ENCODE measurements around the gene TNKS1BP1.
A peak's percentile ranks its signal among the peaks of the same experiment; 100 is the strongest.

The TNKS1BP1 gene

DNA sequence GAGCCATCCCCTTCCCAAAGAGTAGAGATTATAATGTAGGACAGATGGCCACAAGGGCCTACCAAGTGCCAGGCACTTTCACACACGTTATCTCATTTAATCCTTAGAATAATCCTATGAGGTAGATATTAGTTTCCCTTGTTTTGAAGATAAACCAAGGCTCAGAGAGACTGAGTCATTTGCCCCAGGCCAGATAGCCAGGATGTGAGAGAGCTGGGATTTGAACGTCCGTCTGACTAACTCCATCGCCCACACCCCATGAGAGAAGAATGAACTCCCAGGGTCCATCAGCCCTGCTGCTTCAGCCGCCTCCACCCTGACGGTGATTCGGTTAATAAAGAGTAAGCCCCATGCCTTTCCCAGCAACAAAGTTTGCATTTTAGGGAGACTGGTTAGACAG lies 45.5 kb upstream of the TNKS1BP1 start:
- no CpG with 5 or more reads among the region's 7 CpGs for WGBS, 2 donors (ENCODE audit: extremely low coverage in 2 of 2, insufficient read length in 2 of 2, insufficient replicate concordance in 1 of 2)
- Histone ChIP-seq H2AK5ac (ENCODE audit: low read depth, low read length) (no peak overlapping the region), H2BK120ac (ENCODE audit: low read depth, low read length) (no peak overlapping the region), H3K4me2 (ENCODE audit: insufficient read depth, low read length, poor library complexity, severe bottlenecking) (no peak overlapping the region), H3K36me3 (replicated peaks in 1 of 2; ENCODE audit: control insufficient read depth in 2 of 2, insufficient read depth in 2 of 2, low read length in 2 of 2) (no peaks in the 10 kb centered on the region), H3K18ac (ENCODE audit: low read length) (no peak overlapping the region), H4K91ac (ENCODE audit: low read depth, low read length, poor library complexity) (no peak overlapping the region), H3K9ac (ENCODE audit: low read depth, low read length, poor library complexity) (no peak overlapping the region), H4K8ac (ENCODE audit: low read depth, low read length) (no peak overlapping the region), H3K14ac (ENCODE audit: low read length) (no peak overlapping the region), H3K4me1 (ENCODE audit: control insufficient read depth in 2 of 2, insufficient read depth in 1 of 2, low read depth in 1 of 2, low read length in 2 of 2) (peaks cover 4 to 8% of the 10 kb centered on the region in 2 donors), H3K79me1 (ENCODE audit: low read depth, low read length) (no peaks in the 10 kb centered on the region), H3K23ac (ENCODE audit: low read depth, low read length, poor library complexity) (no peak overlapping the region), H3K4ac (ENCODE audit: low read length) (no peak overlapping the region), H3K4me3 (ENCODE audit: low read length in 2 of 2) (no peak overlapping the region), H2BK12ac (ENCODE audit: low read length) (no peak overlapping the region), H2BK5ac (ENCODE audit: low read length) (no peak overlapping the region), H2BK15ac (ENCODE audit: low read length) (no peak overlapping the region), H3K9me3 (replicated peaks in 1 of 2; ENCODE audit: control insufficient read depth in 2 of 2, insufficient read depth in 1 of 2, low read depth in 1 of 2, low read length in 2 of 2) (no peaks in the 10 kb centered on the region), H3K27ac (replicated peaks; ENCODE audit: low read length) (no peak overlapping the region), H3K27me3 (ENCODE audit: control insufficient read depth in 3 of 3, insufficient read depth in 3 of 3, low read depth in 1 of 3, low read length in 3 of 3) (peaks cover 0 to 26% (median 0%) of the 10 kb centered on the region in 3 experiments), H2AFZ (ENCODE audit: low read length) (no peak overlapping the region)
- no peak for DNase-seq (ENCODE audit: low spot score)

GRCh38 chr11:57368845-57369232 lies 44.1 kb upstream of the TNKS1BP1 start:
- Histone ChIP-seq H2AK5ac (ENCODE audit: low read depth, low read length) (no peak overlapping the region), H3K9ac (ENCODE audit: low read depth, low read length, poor library complexity) (no peak overlapping the region), H3K4me3 (ENCODE audit: low read length in 2 of 2) (no peak overlapping the region), H2BK15ac (ENCODE audit: low read length) (no peak overlapping the region), H2BK120ac (ENCODE audit: low read depth, low read length) (no peak overlapping the region), H4K8ac (ENCODE audit: low read depth, low read length) (no peak overlapping the region), H4K91ac (ENCODE audit: low read depth, low read length, poor library complexity) (no peak overlapping the region), H2AFZ (ENCODE audit: low read length) (no peak overlapping the region), H3K79me1 (ENCODE audit: low read depth, low read length) (no peaks in the 10 kb centered on the region), H3K18ac (ENCODE audit: low read length) (no peak overlapping the region), H2BK5ac (ENCODE audit: low read length) (no peak overlapping the region), H2BK12ac (ENCODE audit: low read length) (no peak overlapping the region), H3K4me2 (ENCODE audit: insufficient read depth, low read length, poor library complexity, severe bottlenecking) (no peak overlapping the region), H3K23ac (ENCODE audit: low read depth, low read length, poor library complexity) (no peak overlapping the region), H3K36me3 (replicated peaks in 1 of 2; ENCODE audit: control insufficient read depth in 2 of 2, insufficient read depth in 2 of 2, low read length in 2 of 2) (no peaks in the 10 kb centered on the region), H3K27ac (replicated peaks; ENCODE audit: low read length) (no peak overlapping the region), H3K9me3 (replicated peaks in 1 of 2; ENCODE audit: control insufficient read depth in 2 of 2, insufficient read depth in 1 of 2, low read depth in 1 of 2, low read length in 2 of 2) (no peaks in the 10 kb centered on the region), H3K27me3 (ENCODE audit: control insufficient read depth in 3 of 3, insufficient read depth in 3 of 3, low read depth in 1 of 3, low read length in 3 of 3) (peaks cover 0 to 29% (median 0%) of the 10 kb centered on the region in 3 experiments), H3K4me1 (ENCODE audit: control insufficient read depth in 2 of 2, insufficient read depth in 1 of 2, low read depth in 1 of 2, low read length in 2 of 2) (peaks cover 8 to 13% of the 10 kb centered on the region in 2 donors), H3K14ac (ENCODE audit: low read length) (no peak overlapping the region), H3K4ac (ENCODE audit: low read length) (no peak overlapping the region)
- no CpG with 5 or more reads among the region's 5 CpGs for WGBS, 2 donors (ENCODE audit: extremely low coverage in 2 of 2, insufficient read length in 2 of 2, insufficient replicate concordance in 1 of 2)
- no peak for DNase-seq (ENCODE audit: low spot score)

DNA sequence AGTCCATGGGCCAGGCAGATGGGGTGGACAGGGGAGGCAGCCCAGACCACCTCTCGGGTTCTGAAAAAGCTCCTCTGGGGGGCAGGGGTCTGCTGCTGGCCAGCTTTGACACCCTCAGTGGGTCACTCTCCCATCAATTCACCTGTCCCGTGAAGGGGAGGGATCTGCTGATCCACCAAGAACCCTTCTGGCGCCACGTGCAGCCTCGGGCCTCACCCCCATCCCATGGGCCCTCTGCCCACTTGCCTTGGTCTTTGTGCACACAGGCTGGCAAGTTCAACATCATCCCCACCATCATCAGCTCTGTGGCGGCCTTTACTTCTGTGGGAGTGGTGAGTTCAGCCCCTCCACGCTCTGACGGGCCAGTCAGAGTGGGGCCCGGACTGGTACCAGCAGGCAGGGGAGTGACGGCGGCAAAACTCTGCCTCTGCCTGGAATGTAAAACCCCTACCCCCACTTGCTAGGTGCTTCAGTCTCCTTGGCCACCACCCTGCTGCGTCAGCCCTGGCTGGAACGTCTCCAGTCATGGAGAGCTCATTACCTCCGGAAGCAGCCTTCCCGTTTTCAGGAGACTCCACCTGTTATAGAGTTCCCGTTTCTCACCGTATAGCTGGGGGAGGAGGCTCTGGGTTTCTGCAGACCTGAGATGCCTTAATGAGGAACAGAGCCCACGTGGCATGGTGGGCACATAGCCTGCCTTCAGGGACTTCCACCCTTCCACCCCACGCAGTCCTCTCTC lies 43.5 kb upstream of the TNKS1BP1 start:
- Histone ChIP-seq H3K9ac (ENCODE audit: low read depth, low read length, poor library complexity) (no peak overlapping the region), H3K14ac (ENCODE audit: low read length) (no peak overlapping the region), H2BK15ac (ENCODE audit: low read length) (no peak overlapping the region), H3K23ac (ENCODE audit: low read depth, low read length, poor library complexity) (peak overlapping the region; percentile 25), H3K18ac (ENCODE audit: low read length) (no peak overlapping the region), H3K4me2 (ENCODE audit: insufficient read depth, low read length, poor library complexity, severe bottlenecking) (no peak overlapping the region), H2BK12ac (ENCODE audit: low read length) (no peak overlapping the region), H3K79me1 (ENCODE audit: low read depth, low read length) (no peaks in the 10 kb centered on the region), H3K4me3 (ENCODE audit: low read length in 2 of 2) (no peak overlapping the region), H3K4me1 (ENCODE audit: control insufficient read depth in 2 of 2, insufficient read depth in 1 of 2, low read depth in 1 of 2, low read length in 2 of 2) (peaks cover 8 to 13% of the 10 kb centered on the region in 2 donors), H3K9me3 (replicated peaks in 1 of 2; ENCODE audit: control insufficient read depth in 2 of 2, insufficient read depth in 1 of 2, low read depth in 1 of 2, low read length in 2 of 2) (no peaks in the 10 kb centered on the region), H2AFZ (ENCODE audit: low read length) (no peak overlapping the region), H3K4ac (ENCODE audit: low read length) (no peak overlapping the region), H3K36me3 (replicated peaks in 1 of 2; ENCODE audit: control insufficient read depth in 2 of 2, insufficient read depth in 2 of 2, low read length in 2 of 2) (no peaks in the 10 kb centered on the region), H4K91ac (ENCODE audit: low read depth, low read length, poor library complexity) (no peak overlapping the region), H2BK5ac (ENCODE audit: low read length) (no peak overlapping the region), H3K27ac (replicated peaks; ENCODE audit: low read length) (no peak overlapping the region), H4K8ac (ENCODE audit: low read depth, low read length) (no peak overlapping the region), H2BK120ac (ENCODE audit: low read depth, low read length) (no peak overlapping the region), H3K27me3 (ENCODE audit: control insufficient read depth in 3 of 3, insufficient read depth in 3 of 3, low read depth in 1 of 3, low read length in 3 of 3) (peaks cover 0 to 29% (median 0%) of the 10 kb centered on the region in 3 experiments), H2AK5ac (ENCODE audit: low read depth, low read length) (no peak overlapping the region)
- DNase-seq (ENCODE audit: low spot score): no peak
- WGBS, 2 donors (ENCODE audit: extremely low coverage in 2 of 2, insufficient read length in 2 of 2, insufficient replicate concordance in 1 of 2): no CpG with 5 or more reads among the region's 19 CpGs

- WGBS, 2 donors (ENCODE audit: extremely low coverage in 2 of 2, insufficient read length in 2 of 2, insufficient replicate concordance in 1 of 2): no CpG with 5 or more reads among the region's 9 CpGs
- Histone ChIP-seq H3K4me2 (ENCODE audit: insufficient read depth, low read length, poor library complexity, severe bottlenecking) (no peak overlapping the region), H3K14ac (ENCODE audit: low read length) (no peak overlapping the region), H2AK5ac (ENCODE audit: low read depth, low read length) (no peak overlapping the region), H2BK5ac (ENCODE audit: low read length) (no peak overlapping the region), H3K36me3 (replicated peaks in 1 of 2; ENCODE audit: control insufficient read depth in 2 of 2, insufficient read depth in 2 of 2, low read length in 2 of 2) (no peaks in the 10 kb centered on the region), H3K18ac (ENCODE audit: low read length) (peak overlapping the region; percentile 6), H3K4ac (ENCODE audit: low read length) (no peak overlapping the region), H2BK15ac (ENCODE audit: low read length) (no peak overlapping the region), H3K27ac (replicated peaks; ENCODE audit: low read length) (no peak overlapping the region), H2BK12ac (ENCODE audit: low read length) (no peak overlapping the region), H3K79me1 (ENCODE audit: low read depth, low read length) (no peaks in the 10 kb centered on the region), H3K23ac (ENCODE audit: low read depth, low read length, poor library complexity) (no peak overlapping the region), H3K27me3 (ENCODE audit: control insufficient read depth in 3 of 3, insufficient read depth in 3 of 3, low read depth in 1 of 3, low read length in 3 of 3) (peaks cover 0 to 27% (median 0%) of the 10 kb centered on the region in 3 experiments), H3K9ac (ENCODE audit: low read depth, low read length, poor library complexity) (no peak overlapping the region), H2AFZ (ENCODE audit: low read length) (peak overlapping the region; percentile 65), H2BK120ac (ENCODE audit: low read depth, low read length) (no peak overlapping the region), H4K91ac (ENCODE audit: low read depth, low read length, poor library complexity) (no peak overlapping the region), H3K9me3 (replicated peaks in 1 of 2; ENCODE audit: control insufficient read depth in 2 of 2, insufficient read depth in 1 of 2, low read depth in 1 of 2, low read length in 2 of 2) (no peaks in the 10 kb centered on the region), H3K4me3 (ENCODE audit: low read length in 2 of 2) (no peak overlapping the region), H3K4me1 (ENCODE audit: control insufficient read depth in 2 of 2, insufficient read depth in 1 of 2, low read depth in 1 of 2, low read length in 2 of 2) (peaks cover 8 to 13% of the 10 kb centered on the region in 2 donors), H4K8ac (ENCODE audit: low read depth, low read length) (no peak overlapping the region)
- no peak for DNase-seq (ENCODE audit: low spot score)
Measured at GRCh38 chr11:57364851-57365660, 40.3 kb upstream of the TNKS1BP1 start.
